Mucosa of stomach (tissue), 1 donor: ENCODE data around the gene MLC1.

Experiments
- H3K27me3 ChIP-seq: one replicate; pipeline ENCODE4 v1.7.0; 2013; ENCODE audit warnings: mild to moderate bottlenecking, low read length; ENCODE audit not compliant: control insufficient read depth, insufficient read depth
- H3K36me3 ChIP-seq: one replicate; pipeline ENCODE4 v1.7.0; 2013; ENCODE audit warnings: low read length; ENCODE audit not compliant: control insufficient read depth, insufficient read depth
- H3K4me1 ChIP-seq: one replicate; pipeline ENCODE4 v1.7.0; 2013; ENCODE audit warnings: mild to moderate bottlenecking, low read length; ENCODE audit not compliant: control insufficient read depth, insufficient read depth
- H3K4me3 ChIP-seq: one replicate; pipeline ENCODE4 v1.7.0; 2013; ENCODE audit warnings: low read length
- H3K9ac ChIP-seq: one replicate; pipeline ENCODE4 v1.7.0; 2013; ENCODE audit warnings: mild to moderate bottlenecking, low read length, moderate library complexity
- H3K9me3 ChIP-seq: one replicate; pipeline ENCODE4 v1.7.0; 2013; ENCODE audit warnings: mild to moderate bottlenecking, low read length, moderate library complexity; ENCODE audit not compliant: control insufficient read depth
- donor health status: Pancreatic carcinoma.

MLC1 gene

DNA sequence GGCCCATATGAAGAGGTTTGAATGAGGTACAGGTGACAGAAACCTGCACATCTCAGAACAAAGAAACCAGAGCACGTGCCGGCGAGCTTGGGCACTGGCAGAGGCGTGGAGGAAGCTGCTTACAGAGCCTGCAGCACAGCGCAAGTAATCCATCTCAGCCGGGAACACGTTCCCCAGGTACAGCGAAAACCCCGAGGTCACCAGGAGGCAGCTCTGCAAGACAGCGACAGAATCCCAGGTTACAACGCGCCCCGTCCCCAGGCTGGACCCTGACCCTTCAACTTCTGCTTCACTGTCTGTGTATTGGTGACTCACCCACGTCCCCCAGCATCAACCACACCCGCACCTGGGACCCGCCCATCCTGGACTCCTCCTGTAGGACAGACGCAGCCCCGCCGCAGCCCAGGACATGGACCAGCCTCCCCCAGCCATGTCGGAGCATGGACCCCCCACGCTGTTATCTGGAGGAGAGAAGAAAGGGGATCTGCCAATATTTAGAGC, 2.2 kb downstream of the MLC1 start:
- no peaks in the 10 kb centered on the region for H3K9me3 ChIP-seq
- no peaks in the 10 kb centered on the region for H3K36me3 ChIP-seq
- H3K4me3 ChIP-seq: no peak overlapping the region
- peaks cover 33% of the 10 kb centered on the region for H3K27me3 ChIP-seq
- H3K9ac ChIP-seq: no peak overlapping the region
- peaks cover 8% of the 10 kb centered on the region for H3K4me1 ChIP-seq

GRCh38 chr22:50082197-50082715, 3.0 kb downstream of the MLC1 start:
- Histone ChIP-seq H3K9ac (no peak overlapping the region), H3K4me1 (peaks cover 8% of the 10 kb centered on the region), H3K4me3 (no peak overlapping the region), H3K36me3 (no peaks in the 10 kb centered on the region), H3K9me3 (no peaks in the 10 kb centered on the region), H3K27me3 (peaks cover 26% of the 10 kb centered on the region)

DNA sequence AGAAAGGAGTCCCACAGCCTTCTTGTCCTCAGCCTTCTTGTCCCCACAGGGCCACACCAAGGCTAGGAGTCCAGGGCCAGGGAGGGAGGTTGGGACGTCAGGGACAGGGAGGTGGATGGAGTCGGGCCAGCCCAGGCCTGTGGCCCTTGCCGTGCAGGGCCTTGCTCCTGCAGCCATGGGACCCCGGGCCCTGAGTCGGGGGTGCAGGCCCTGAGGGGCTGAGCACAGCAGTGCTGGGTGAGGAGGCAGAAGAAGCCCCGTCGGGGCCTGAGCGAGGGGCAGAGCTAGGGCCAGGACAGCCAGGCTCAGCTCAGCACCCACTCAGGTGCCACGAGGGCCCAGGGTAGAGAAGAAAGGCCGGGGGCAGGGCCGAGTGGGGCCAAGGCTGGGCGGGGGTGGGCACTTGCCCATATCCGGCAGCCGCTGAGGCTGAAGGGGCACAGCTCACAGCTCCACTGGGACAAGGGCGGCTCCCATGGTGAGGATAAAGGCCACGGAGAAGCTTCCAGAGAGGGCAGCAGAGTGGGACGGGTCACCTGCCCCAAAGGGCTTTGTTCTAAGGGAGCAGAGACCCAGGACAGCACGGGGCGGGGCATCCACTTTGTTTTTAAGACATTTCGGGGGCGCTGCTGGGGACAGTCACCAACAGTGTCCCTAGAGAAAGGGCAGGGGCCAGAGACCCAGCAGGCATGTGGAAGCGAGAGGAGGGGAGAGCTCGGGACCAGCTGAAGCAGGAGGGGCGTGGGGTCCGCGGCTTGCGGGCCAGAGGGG, 3.6 kb downstream of the MLC1 start:
- H3K9ac ChIP-seq: no peak overlapping the region
- no peaks in the 10 kb centered on the region for H3K9me3 ChIP-seq
- peaks cover 24% of the 10 kb centered on the region for H3K27me3 ChIP-seq
- no peak overlapping the region for H3K4me3 ChIP-seq
- H3K4me1 ChIP-seq: peaks cover 8% of the 10 kb centered on the region
- H3K36me3 ChIP-seq: no peaks in the 10 kb centered on the region

GRCh38 chr22:50080077-50080465, 5.2 kb downstream of the MLC1 start:
- H3K36me3 ChIP-seq: no peaks in the 10 kb centered on the region
- H3K4me1 ChIP-seq: peaks cover 10% of the 10 kb centered on the region
- H3K4me3 ChIP-seq: no peak overlapping the region
- H3K9me3 ChIP-seq: no peaks in the 10 kb centered on the region
- peaks cover 23% of the 10 kb centered on the region for H3K27me3 ChIP-seq
- H3K9ac ChIP-seq: no peak overlapping the region

- Histone ChIP-seq H3K4me3 (no peak overlapping the region), H3K36me3 (no peaks in the 10 kb centered on the region), H3K9me3 (no peaks in the 10 kb centered on the region), H3K9ac (no peak overlapping the region), H3K27me3 (peaks cover 14% of the 10 kb centered on the region), H3K4me1 (peaks cover 20% of the 10 kb centered on the region)
These were observed 6.5 kb downstream of the MLC1 start for GRCh38 chr22:50078761-50079160.

- H3K9me3 ChIP-seq: no peaks in the 10 kb centered on the region
- H3K27me3 ChIP-seq: peaks cover 9% of the 10 kb centered on the region
- no peaks in the 10 kb centered on the region for H3K36me3 ChIP-seq
- peaks cover 16% of the 10 kb centered on the region for H3K4me1 ChIP-seq
- no peak overlapping the region for H3K4me3 ChIP-seq
- H3K9ac ChIP-seq: no peak overlapping the region
These were observed 7.0 kb downstream of the MLC1 start for GRCh38 chr22:50078246-50078645.

- Histone ChIP-seq H3K4me1 (peaks cover 12% of the 10 kb centered on the region), H3K4me3 (no peak overlapping the region), H3K9ac (no peak overlapping the region), H3K9me3 (no peaks in the 10 kb centered on the region), H3K36me3 (no peaks in the 10 kb centered on the region), H3K27me3 (peaks cover 4% of the 10 kb centered on the region)
These were observed 8.3 kb downstream of the MLC1 start for GRCh38 chr22:50076646-50077535.

DNA sequence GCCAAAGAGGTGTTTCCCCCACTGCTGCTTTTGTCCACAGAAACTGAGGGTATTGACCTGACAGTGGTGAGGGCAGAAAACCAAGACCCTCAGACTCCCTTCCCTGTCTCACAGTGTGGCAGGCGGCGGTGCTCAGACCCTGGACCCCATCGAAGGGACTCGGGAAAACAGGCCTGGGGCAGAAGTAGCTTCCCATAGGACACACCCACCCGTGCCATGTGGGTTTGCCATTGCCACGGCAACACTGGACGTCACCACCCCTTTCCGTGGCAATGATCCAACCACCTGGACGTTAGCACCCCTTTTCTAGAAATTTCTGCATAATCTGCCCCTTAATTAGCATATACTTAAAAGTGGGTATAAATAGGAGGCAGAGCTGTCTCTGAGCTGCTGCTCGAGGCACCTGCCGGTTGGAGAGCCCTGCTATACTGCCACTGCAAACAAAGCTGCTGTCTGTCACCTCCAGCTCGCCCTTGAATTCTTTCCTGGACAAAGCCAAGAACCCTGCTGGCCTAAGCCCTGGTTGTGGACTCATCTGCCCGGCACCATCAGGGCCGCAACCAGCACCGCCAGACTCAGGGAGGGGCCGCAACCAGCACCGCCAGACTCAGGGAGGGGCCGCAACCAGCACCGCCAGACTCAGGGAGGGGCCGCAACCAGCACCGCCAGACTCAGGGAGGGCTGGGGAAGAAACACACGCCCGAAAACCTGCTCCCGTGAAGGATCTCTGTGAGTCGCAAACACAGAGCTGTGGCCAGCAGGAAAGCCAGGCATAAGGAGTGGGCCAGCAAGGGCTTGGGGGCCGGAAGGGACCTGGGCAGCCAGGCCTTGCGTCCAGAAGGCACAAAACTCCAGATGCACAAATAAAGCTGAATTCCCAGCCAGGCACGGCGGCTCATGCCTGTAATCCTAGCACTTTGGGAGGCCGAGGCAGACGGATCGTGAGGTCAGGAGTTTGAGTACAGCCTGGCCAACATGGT, 10.4 kb downstream of the MLC1 start:
- peaks cover 12% of the 10 kb centered on the region for H3K4me1 ChIP-seq
- no peaks in the 10 kb centered on the region for H3K9me3 ChIP-seq
- no peak overlapping the region for H3K9ac ChIP-seq
- peaks cover 4% of the 10 kb centered on the region for H3K27me3 ChIP-seq
- H3K4me3 ChIP-seq: no peak overlapping the region
- H3K36me3 ChIP-seq: no peaks in the 10 kb centered on the region

GRCh38 chr22:50074056-50074455, 11.2 kb downstream of the MLC1 start:
- Histone ChIP-seq H3K4me3 (no peak overlapping the region), H3K27me3 (no peaks in the 10 kb centered on the region), H3K4me1 (peaks cover 12% of the 10 kb centered on the region), H3K9me3 (no peaks in the 10 kb centered on the region), H3K9ac (no peak overlapping the region), H3K36me3 (no peaks in the 10 kb centered on the region)

- Histone ChIP-seq H3K4me1 (peaks cover 12% of the 10 kb centered on the region), H3K27me3 (no peaks in the 10 kb centered on the region), H3K36me3 (no peaks in the 10 kb centered on the region), H3K4me3 (no peak overlapping the region), H3K9ac (no peak overlapping the region), H3K9me3 (no peaks in the 10 kb centered on the region)
These were observed 12.3 kb downstream of the MLC1 start for GRCh38 chr22:50072714-50073538.

- no peak overlapping the region for H3K9ac ChIP-seq
- no peaks in the 10 kb centered on the region for H3K36me3 ChIP-seq
- peaks cover 12% of the 10 kb centered on the region for H3K4me1 ChIP-seq
- H3K27me3 ChIP-seq: no peaks in the 10 kb centered on the region
- H3K4me3 ChIP-seq: no peak overlapping the region
- no peaks in the 10 kb centered on the region for H3K9me3 ChIP-seq
These were observed 13.1 kb downstream of the MLC1 start for GRCh38 chr22:50072167-50072555.
